ENCODE data around the gene TMEM69.
A peak's percentile ranks its signal among the peaks of the same experiment; 100 is the strongest.

TMEM69 gene

DNA sequence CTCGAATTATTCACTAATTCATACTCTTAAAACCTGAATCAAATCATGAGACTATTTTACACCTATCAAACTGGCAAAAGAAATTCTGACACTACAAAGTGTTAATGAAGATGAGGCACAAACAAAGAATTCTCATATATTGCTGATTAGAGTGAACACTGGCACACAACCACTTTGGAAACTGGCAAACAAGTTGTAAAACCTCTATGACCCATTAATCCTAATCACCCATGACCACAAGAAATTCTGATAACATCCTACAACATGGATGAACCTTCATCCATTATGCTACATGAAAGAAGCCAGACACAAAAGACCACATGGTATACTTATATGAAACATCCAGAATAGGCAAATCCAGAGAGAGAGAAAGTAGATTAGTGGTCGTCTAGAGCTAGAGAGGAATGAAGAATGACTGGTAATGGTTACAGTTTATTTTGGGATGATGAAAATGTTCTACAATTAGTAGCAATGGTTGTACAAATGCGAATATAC is 10.2 kb upstream of the TMEM69 start (continued):
- TF ChIP-seq ZBTB11 (tag by site-specific recombination; conservative IDR thresholded peaks at IDR 0.05; ENCODE audit: low read depth) (no peak), ZNF513 (tag by site-specific recombination; IDR thresholded peaks at IDR 0.05) (no peak), ZNF837 (tag by site-specific recombination; IDR thresholded peaks at IDR 0.05) (no peak), ZNF701 (tag by site-specific recombination; IDR thresholded peaks at IDR 0.05) (no peak), PRDM6 (tag by site-specific recombination; IDR thresholded peaks at IDR 0.05) (peak; percentile 79), REPIN1 (tag by site-specific recombination; IDR thresholded peaks at IDR 0.05; ENCODE audit: low read depth) (no peak), ZFP37 (tag by site-specific recombination; IDR thresholded peaks at IDR 0.05) (no peak), GLIS1 (tag by site-specific recombination; IDR thresholded peaks at IDR 0.05) (no peak), ZSCAN5A (tag by site-specific recombination; IDR thresholded peaks at IDR 0.05) (no peak), PBX3 (CRISPR knock-in tag; IDR thresholded peaks at IDR 0.05) (no peak), ZBTB17 (tag by site-specific recombination; IDR thresholded peaks at IDR 0.05) (peak; percentile 70), KLF1 (tag by site-specific recombination; IDR thresholded peaks at IDR 0.05) (no peak), ZNF449 (tag by site-specific recombination; IDR thresholded peaks at IDR 0.05) (no peak), ZIC2 (tag by site-specific recombination; IDR thresholded peaks at IDR 0.05) (no peak), ZNF366 (tag by site-specific recombination; conservative IDR thresholded peaks at IDR 0.05) (peak; percentile 47; the same call in 1 of the 2 replicates), ZSCAN23 (tag by site-specific recombination; IDR thresholded peaks at IDR 0.05) (no peak), ZNF2 (tag by site-specific recombination; IDR thresholded peaks at IDR 0.05) (no peak), ZBTB48 (tag by site-specific recombination; IDR thresholded peaks at IDR 0.05) (no peak), ZFHX2 (tag by site-specific recombination; conservative IDR thresholded peaks at IDR 0.05) (no peak), WT1 (tag by site-specific recombination; IDR thresholded peaks at IDR 0.05) (no peak), ZNF660 (tag by site-specific recombination; IDR thresholded peaks at IDR 0.05) (no peak), ZNF416 (tag by site-specific recombination; IDR thresholded peaks at IDR 0.05) (no peak), ZNF645 (tag by site-specific recombination; IDR thresholded peaks at IDR 0.05) (no peak)
- TF ChIP-seq, protein P1, sequence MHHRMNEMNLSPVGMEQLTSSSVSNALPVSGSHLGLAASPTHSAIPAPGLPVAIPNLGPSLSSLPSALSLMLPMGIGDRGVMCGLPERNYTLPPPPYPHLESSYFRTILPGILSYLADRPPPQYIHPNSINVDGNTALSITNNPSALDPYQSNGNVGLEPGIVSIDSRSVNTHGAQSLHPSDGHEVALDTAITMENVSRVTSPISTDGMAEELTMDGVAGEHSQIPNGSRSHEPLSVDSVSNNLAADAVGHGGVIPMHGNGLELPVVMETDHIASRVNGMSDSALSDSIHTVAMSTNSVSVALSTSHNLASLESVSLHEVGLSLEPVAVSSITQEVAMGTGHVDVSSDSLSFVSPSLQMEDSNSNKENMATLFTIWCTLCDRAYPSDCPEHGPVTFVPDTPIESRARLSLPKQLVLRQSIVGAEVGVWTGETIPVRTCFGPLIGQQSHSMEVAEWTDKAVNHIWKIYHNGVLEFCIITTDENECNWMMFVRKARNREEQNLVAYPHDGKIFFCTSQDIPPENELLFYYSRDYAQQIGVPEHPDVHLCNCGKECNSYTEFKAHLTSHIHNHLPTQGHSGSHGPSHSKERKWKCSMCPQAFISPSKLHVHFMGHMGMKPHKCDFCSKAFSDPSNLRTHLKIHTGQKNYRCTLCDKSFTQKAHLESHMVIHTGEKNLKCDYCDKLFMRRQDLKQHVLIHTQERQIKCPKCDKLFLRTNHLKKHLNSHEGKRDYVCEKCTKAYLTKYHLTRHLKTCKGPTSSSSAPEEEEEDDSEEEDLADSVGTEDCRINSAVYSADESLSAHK (tag by site-specific recombination; IDR thresholded peaks at IDR 0.05): no peak
